ENCODE data around the gene ATAD2B. TPM values are rescaled to one million over a fixed set of nuclear protein-coding genes. Genes with fewer than 3 reads are reported as not detected.

ATAD2B gene
- total and polyA plus RNA-seq, 2 of the 4 experiments (the other 2 are of a cell fraction) = 1.5 to 5.0 TPM

- no peak overlapping the region for H3K27ac ChIP-seq (ENCODE audit: insufficient read depth, low read length)
- DNase-seq (no peak), ATAC-seq (ENCODE audit: low read depth) (no peak)
- no peak overlapping the region for H2BK20ac ChIP-seq (ENCODE audit: low read depth, low read length)
- H2AK9ac ChIP-seq (replicated peaks; ENCODE audit: low read depth, low read length, poor library complexity) = no peak overlapping the region
- 0 out of 2 replicates have a peak overlapping the region, but pooled peaks have one; percentile 33 for H3K23ac ChIP-seq (ENCODE audit: low read depth, low read length)
- H4K20me1 ChIP-seq (ENCODE audit: insufficient read depth, low read length) = no peaks in the 10 kb centered on the region; the same call in 1 of the 2 replicates
- no peak overlapping the region for H3K9ac ChIP-seq (ENCODE audit: low read depth, low read length)
- no peak overlapping the region for H2BK5ac ChIP-seq (ENCODE audit: low read depth, low read length, poor library complexity, severe bottlenecking)
- dilution Hi-C loops (cut with HindIII; ENCODE audit: low sequenced_read_pairs, unreplicated experiment) = no loop called here
- ChIA-PET POLR2A (ENCODE audit: unreplicated experiment) (no interaction called here), CTCF (no interaction called here)
- H3K4me3 ChIP-seq (ENCODE audit: insufficient read depth, low read depth, low read length) = no peak overlapping the region
- no peak overlapping the region for H3K4ac ChIP-seq (ENCODE audit: low read depth, low read length)
- peaks cover 3 to 22% of the 10 kb centered on the region in 2 experiments; a peak in 1 of 4 replicates for H3K79me1 ChIP-seq (ENCODE audit: low read depth in 1 of 2, low read length in 2 of 2)
- H2AFZ ChIP-seq (replicated peaks; ENCODE audit: low read length, poor library complexity) = no peak overlapping the region
- no peak overlapping the region for H3K56ac ChIP-seq (ENCODE audit: extremely low read depth, insufficient read depth, low read length)
- H3K9me1 ChIP-seq (ENCODE audit: insufficient read depth, low read length) = peaks cover 20% of the 10 kb centered on the region
- H3K36me3 ChIP-seq (ENCODE audit: control insufficient read depth, insufficient read depth, low read length) = peaks cover 53% of the 10 kb centered on the region
- H3K9me3 ChIP-seq (ENCODE audit: control insufficient read depth, insufficient read depth, low read length) = peaks cover 3% of the 10 kb centered on the region; the same call in 1 of the 2 replicates
- H4K91ac ChIP-seq (ENCODE audit: insufficient read depth, low read depth, low read length) = no peak overlapping the region
- H3K14ac ChIP-seq (replicated peaks; ENCODE audit: low read depth, low read length) = no peak overlapping the region
- H2BK15ac ChIP-seq (ENCODE audit: low read depth, low read length) = no peak overlapping the region
- H3K27me3 ChIP-seq (ENCODE audit: control insufficient read depth, insufficient read depth, low read length) = no peaks in the 10 kb centered on the region
- no peak overlapping the region for H4K8ac ChIP-seq (ENCODE audit: low read depth in 2 of 2, low read length in 2 of 2)
- peak overlapping the region; percentile 58; the same call in 1 of the 2 replicates for H2AK5ac ChIP-seq (ENCODE audit: low read depth, low read length)
- H2BK120ac ChIP-seq (ENCODE audit: low read depth, low read length) = no peak overlapping the region
- no TSS peak for BruUV-seq (replicated peaks)
- intact Hi-C loops (cut with micrococcal nuclease) = no loop called here
- in situ Hi-C loops (cut with MboI; ENCODE audit: low sequenced_read_pairs) = no loop called here
- peaks cover 9% of the 10 kb centered on the region for H3K4me1 ChIP-seq (ENCODE audit: control insufficient read depth, insufficient read depth, low read length)
- H4K5ac ChIP-seq (ENCODE audit: low read depth, low read length) = no peak overlapping the region
- H3K4me2 ChIP-seq (ENCODE audit: low read depth, low read length) = no peak overlapping the region
- no CpG with 5 or more reads among the region's 16 CpGs for WGBS, 2 experiments (ENCODE audit: extremely low coverage in 2 of 2, insufficient read length in 1 of 2)
- no peak overlapping the region for H3K18ac ChIP-seq (ENCODE audit: low read depth, low read length)
- TF ChIP-seq CEBPB (IDR thresholded peaks at IDR 0.05; ENCODE audit: low read depth, low read length) (no peak), MAZ (IDR thresholded peaks at IDR 0.05; ENCODE audit: borderline replicate concordance, low read depth, low read length) (no peak), BHLHE40 (IDR thresholded peaks at IDR 0.05; ENCODE audit: low read depth, low read length) (no peak), MAFK (IDR thresholded peaks at IDR 0.05; ENCODE audit: low read depth, low read length) (no peak), FOS (IDR thresholded peaks at IDR 0.05; ENCODE audit: low read depth, low read length) (no peak), RFX5 (IDR thresholded peaks at IDR 0.05; ENCODE audit: low read depth, low read length) (no peak), SMC3 (IDR thresholded peaks at IDR 0.05; ENCODE audit: low read depth, low read length) (no peak), NFE2L2 (IDR thresholded peaks at IDR 0.05; ENCODE audit: low read depth, low read length) (no peak), MXI1 (IDR thresholded peaks at IDR 0.05; ENCODE audit: borderline replicate concordance, low read depth, low read length) (no peak), RAD21 (IDR thresholded peaks at IDR 0.05; ENCODE audit: low read length) (no peak), RCOR1 (IDR thresholded peaks at IDR 0.05; ENCODE audit: insufficient replicate concordance, low read length) (no peak), ELK1 (IDR thresholded peaks at IDR 0.05; ENCODE audit: borderline replicate concordance, low read depth, low read length) (no peak), CHD1 (IDR thresholded peaks at IDR 0.05; ENCODE audit: low read depth, low read length) (no peak), USF2 (IDR thresholded peaks at IDR 0.05; ENCODE audit: low read depth, low read length) (no peak), CTCF (conservative IDR thresholded peaks at IDR 0.05; ENCODE audit: low read depth, low read length) (no peak)
Observed at GRCh38 chr2:23703583-23704385, 223.1 kb downstream of the ATAD2B start.
